CD4-positive, alpha-beta T cell treated with Interferon gamma for 1 hour (primary cell): Measurements from ENCODE around the gene GPN2.

Experiments
- DNase-seq: peaks from one replicate; pipeline ENCODE4 v3.0.0-alpha.2; 2020

Gene GPN2

GRCh38 chr1:26831059-26831458, 59.0 kb downstream of the GPN2 start:
- no peak for DNase-seq

- DNase-seq: no peak
These were observed 60.7 kb downstream of the GPN2 start for GRCh38 chr1:26829184-26829911.

GRCh38 chr1:26828411-26828991, 61.6 kb downstream of the GPN2 start:
- peak; percentile 51 for DNase-seq

- no peak for DNase-seq
These were observed 62.4 kb downstream of the GPN2 start for GRCh38 chr1:26827663-26828062.

GRCh38 chr1:26827106-26827604, 62.9 kb downstream of the GPN2 start:
- no peak for DNase-seq

GRCh38 chr1:26826261-26827105, 63.6 kb downstream of the GPN2 start, which contains the start of gene ZDHHC18:
ZDHHC18 (plus strand) TSS chr1:26826688; CDS start chr1:26826805, 117 bp downstream.
- DNase-seq: peak; percentile 60
